Astrocyte (in vitro differentiated cells and primary cell): ENCODE measurements around the gene CBFA2T2.
"Not testable (repeated sequence)": the region's sequence is repeated elsewhere in the genome, so short reads cannot be mapped to it uniquely, and the experiment has no call there.

Experiments used
- EZH2 ChIP-seq: IDR thresholded peaks from 2 replicates; pipeline ENCODE4 v1.6.1; 2012; ENCODE audit warnings: mild to moderate bottlenecking, low read length, inconsistent platforms; ENCODE audit not compliant: insufficient read depth
- TF ChIP-seq, protein P1 (sequence below): IDR thresholded peaks from 2 replicates; pipeline ENCODE4 v1.5.1; 2011; ENCODE audit warnings: low read depth, mild to moderate bottlenecking, inconsistent platforms, low read length, moderate library complexity; ENCODE audit not compliant: insufficient read depth

DNA sequence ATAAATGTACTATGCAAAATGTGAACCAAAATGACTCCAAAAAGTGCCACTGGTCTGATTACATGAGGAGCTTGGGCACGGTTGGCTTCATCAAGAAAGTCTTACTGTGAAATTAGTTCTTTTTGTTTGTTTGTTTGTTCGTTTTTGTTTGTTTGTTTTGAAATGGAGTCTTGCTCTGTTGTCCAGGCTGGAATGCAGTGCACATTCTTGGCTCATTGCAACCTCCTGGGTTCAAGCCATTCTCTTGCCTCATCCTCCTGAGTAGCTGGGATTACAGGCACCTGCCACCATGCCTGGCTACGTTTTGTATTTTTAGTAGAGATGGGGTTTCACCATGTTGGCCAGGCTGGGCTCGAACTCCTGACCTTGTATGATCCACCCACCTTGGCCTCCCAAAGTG lies 142.0 kb downstream of the CBFA2T2 start:
- TF ChIP-seq, protein P1, sequence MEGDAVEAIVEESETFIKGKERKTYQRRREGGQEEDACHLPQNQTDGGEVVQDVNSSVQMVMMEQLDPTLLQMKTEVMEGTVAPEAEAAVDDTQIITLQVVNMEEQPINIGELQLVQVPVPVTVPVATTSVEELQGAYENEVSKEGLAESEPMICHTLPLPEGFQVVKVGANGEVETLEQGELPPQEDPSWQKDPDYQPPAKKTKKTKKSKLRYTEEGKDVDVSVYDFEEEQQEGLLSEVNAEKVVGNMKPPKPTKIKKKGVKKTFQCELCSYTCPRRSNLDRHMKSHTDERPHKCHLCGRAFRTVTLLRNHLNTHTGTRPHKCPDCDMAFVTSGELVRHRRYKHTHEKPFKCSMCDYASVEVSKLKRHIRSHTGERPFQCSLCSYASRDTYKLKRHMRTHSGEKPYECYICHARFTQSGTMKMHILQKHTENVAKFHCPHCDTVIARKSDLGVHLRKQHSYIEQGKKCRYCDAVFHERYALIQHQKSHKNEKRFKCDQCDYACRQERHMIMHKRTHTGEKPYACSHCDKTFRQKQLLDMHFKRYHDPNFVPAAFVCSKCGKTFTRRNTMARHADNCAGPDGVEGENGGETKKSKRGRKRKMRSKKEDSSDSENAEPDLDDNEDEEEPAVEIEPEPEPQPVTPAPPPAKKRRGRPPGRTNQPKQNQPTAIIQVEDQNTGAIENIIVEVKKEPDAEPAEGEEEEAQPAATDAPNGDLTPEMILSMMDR: not testable (repeated sequence)
- TF ChIP-seq EZH2: not testable (repeated sequence)
